Activated CD4-positive, alpha-beta T cell treated with anti-CD3 and anti-CD28 coated beads for 36 hours (primary cell): ENCODE results near the gene SLC6A6. TPM values are rescaled to one million over a fixed set of nuclear protein-coding genes. Genes with fewer than 3 reads are reported as not detected.

ENCODE experiments used
- ATAC-seq: fragments of 200-7000 bp; cut with Tn5 transposase; one replicate; pipeline ENCODE4 v1.10.0; 2021; ENCODE audit warnings: mild to moderate bottlenecking, moderate library complexity
- CTCF ChIA-PET: fragments of 350-600 bp; sonication (Branson Sonifier 250); formaldehyde crosslinking; loops from one replicate; lab custom pipeline; 2021; ENCODE audit warnings: antibody characterized with exemption; lab: Charles Lee
- POLR2A ChIA-PET: fragments of 350-600 bp; sonication (Branson Sonifier 250); formaldehyde crosslinking; loops from one replicate; lab custom pipeline; 2021; ENCODE audit warnings: antibody characterized with exemption, inconsistent platforms; lab: Charles Lee
- DNase-seq: peaks from one replicate; pipeline ENCODE4 v3.0.0-alpha.2; 2020
- H3K27ac Mint-ChIP-seq: one replicate; pipeline ENCODE4 v1.8.0; 2021; ENCODE audit warnings: mixed read lengths
- H3K27me3 Mint-ChIP-seq: one replicate; pipeline ENCODE4 v1.8.0; 2021; ENCODE audit warnings: mixed read lengths
- H3K36me3 Mint-ChIP-seq: one replicate; pipeline ENCODE4 v1.8.0; 2021; ENCODE audit warnings: low read depth, mixed read lengths
- H3K4me1 Mint-ChIP-seq: one replicate; pipeline ENCODE4 v1.8.0; 2021; ENCODE audit warnings: mixed read lengths
- H3K4me3 Mint-ChIP-seq: one replicate; pipeline ENCODE4 v1.8.0; 2021; ENCODE audit warnings: mild to moderate bottlenecking, moderate library complexity, mixed read lengths
- H3K9me3 Mint-ChIP-seq: one replicate; pipeline ENCODE4 v1.8.0; 2021; ENCODE audit warnings: low read depth, mixed read lengths
- intact Hi-C, 2 experiments: fragments of 100-400 bp; cut with DNase I in 1 of 2; cut with micrococcal nuclease in 1 of 2; formaldehyde crosslinking; loops; one replicate each; pipeline versions ENCODE4 v1.14.2 to v1.15.1; 2022 to 2024; cut with DNase I, micrococcal nuclease
- total RNA-seq, 2 experiments: library from RNA; stranded (reverse); gene quantifications; one replicate each; pipeline ENCODE4 v1.2.3, GENCODE V29; 2021

Gene SLC6A6
- total RNA-seq, 2 experiments from 2014 or later: 51.7 to 54.2 TPM

DNA sequence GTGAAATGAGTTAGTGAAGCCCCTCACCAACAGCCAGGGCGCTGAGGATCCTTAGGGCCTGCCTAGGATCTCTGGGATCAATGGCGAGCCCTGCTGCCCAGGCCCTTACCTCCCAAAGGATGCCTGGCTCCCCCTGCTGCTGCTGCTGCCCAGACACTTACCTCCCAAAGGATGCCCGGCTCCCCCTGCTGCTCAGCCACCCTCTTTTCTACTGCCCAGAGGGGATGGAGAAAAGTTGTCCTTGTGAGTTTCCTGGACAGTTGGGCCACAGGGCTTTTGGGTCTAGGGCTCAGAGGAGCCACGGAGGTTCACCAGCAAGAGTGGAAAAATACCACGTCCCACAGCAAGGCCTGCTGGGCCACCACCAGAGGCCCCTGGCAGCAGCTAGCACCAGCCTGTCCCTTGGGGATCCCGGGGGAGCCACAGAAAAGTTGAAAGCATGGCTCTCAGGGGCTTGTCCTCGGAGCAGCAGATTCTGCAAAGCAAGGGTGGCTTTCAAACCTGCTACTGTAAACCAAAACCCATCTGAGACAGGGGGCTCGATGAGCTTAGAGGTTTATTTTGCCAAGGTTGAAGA, 59.4 kb downstream of the SLC6A6 start:
- ATAC-seq (peak; percentile 23), DNase-seq (peak; percentile 64)
- Mint-ChIP-seq H3K4me1 (peaks cover 38% of the 10 kb centered on the region), H3K27ac (peak overlapping the region; percentile 83), H3K4me3 (no peak overlapping the region), H3K36me3 (peaks cover 45% of the 10 kb centered on the region), H3K9me3 (no peaks in the 10 kb centered on the region), H3K27me3 (no peaks in the 10 kb centered on the region)
- CTCF ChIA-PET: interaction anchor here (0.7 kb wide), 1 partner anchor 544 kb away, joined by 3 read pairs; no protein-coding TSS in a partner anchor
- intact Hi-C loops: loop anchor here (1.0 to 2.0 kb wide), 3 partner anchors 30 to 201 kb away; partner anchors contain the start of gene SLC6A6 (in 1 of the 2)
- POLR2A ChIA-PET: no interaction called here

DNA sequence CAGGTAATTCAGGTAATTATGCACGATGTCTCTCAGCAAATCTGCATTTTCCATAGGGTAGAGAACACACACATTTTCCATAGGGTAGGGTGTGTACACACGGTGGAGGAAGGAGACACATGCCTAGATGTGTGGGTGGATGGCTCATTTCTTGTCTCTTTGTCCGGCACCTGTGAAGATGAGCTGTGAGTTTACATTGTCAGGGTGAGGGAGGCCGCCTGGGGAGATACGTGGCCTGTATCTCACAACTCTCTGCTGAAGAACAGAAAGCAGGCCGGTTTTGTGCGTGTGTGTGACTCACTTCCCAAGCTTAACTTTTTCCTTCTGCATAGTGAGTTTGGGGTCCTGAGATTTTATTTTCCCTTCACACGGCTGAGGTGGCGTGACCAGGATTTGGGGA, 60.3 kb downstream of the SLC6A6 start:
- CTCF ChIA-PET: interaction anchor here (0.6 to 2.0 kb wide), 5 partner anchors 26 to 228 kb away, joined by 3 to 4 read pairs (median 3); partner anchors contain the start of gene SLC6A6
- DNase-seq: peak; percentile 69
- H3K36me3 Mint-ChIP-seq: peaks cover 52% of the 10 kb centered on the region
- intact Hi-C loops: loop anchor here in 1 of 2 experiments (1.0 kb wide), 1 partner anchor 30 kb away; no protein-coding TSS in a partner anchor
- no peaks in the 10 kb centered on the region for H3K9me3 Mint-ChIP-seq
- POLR2A ChIA-PET: interaction anchor here (0.6 kb wide), 2 partner anchors 31 to 362 kb away, joined by 4 to 5 read pairs; no protein-coding TSS in a partner anchor
- peak; percentile 77 for ATAC-seq
- peak overlapping the region; percentile 83 for H3K27ac Mint-ChIP-seq
- peaks cover 37% of the 10 kb centered on the region for H3K4me1 Mint-ChIP-seq
- no peak overlapping the region for H3K4me3 Mint-ChIP-seq
- no peaks in the 10 kb centered on the region for H3K27me3 Mint-ChIP-seq

DNA sequence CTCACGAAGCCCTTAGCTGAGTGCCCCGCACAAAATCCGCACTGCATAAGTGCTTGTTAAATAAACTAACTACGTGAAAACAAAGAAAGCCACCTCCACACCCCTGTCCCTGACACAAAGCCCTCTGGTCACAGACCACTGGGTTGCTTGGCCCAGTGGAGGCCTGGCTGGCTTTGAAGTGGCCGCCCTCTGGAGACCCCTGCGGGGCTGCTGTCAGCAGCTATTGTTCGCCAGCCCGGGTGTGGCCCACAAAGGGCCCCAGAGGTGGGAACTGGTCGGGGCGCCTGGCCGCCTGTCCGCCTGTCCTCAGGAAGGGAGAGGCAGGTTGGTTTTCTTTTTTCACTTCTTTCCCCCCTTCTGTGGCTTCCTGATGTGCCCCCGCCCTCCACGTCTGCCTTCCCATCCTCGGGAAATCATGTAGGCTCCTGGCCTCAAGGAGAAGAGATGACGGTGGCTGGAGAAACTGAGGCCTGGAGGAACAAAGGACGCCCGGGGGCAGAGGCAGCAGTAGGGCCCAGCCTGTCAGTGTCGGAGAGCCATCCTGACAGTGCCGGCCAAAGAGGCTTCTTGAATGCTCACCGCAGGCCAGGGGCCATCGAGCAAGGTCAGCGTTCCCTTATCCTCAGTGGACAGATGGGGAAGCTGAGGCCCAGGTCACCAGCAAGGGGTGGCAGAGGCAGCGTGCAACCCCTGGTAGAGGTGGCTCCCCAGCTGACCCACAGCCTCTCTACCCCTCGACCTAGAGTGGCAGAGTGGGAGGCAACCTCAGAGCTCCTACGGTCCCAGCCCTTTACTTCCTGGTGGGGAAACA, 61.1 kb downstream of the SLC6A6 start:
- ChIA-PET CTCF (interaction anchor here (0.6 to 2.0 kb wide), 5 partner anchors 27 to 847 kb away, joined by 3 to 4 read pairs (median 3); partner anchors contain the start of gene SLC6A6), POLR2A (interaction anchor here (0.6 kb wide), 2 partner anchors 32 to 361 kb away, joined by 4 to 5 read pairs; no protein-coding TSS in a partner anchor)
- Mint-ChIP-seq H3K27ac (peak overlapping the region; percentile 37), H3K27me3 (no peaks in the 10 kb centered on the region), H3K36me3 (peaks cover 53% of the 10 kb centered on the region), H3K4me1 (peaks cover 29% of the 10 kb centered on the region), H3K9me3 (no peaks in the 10 kb centered on the region), H3K4me3 (no peak overlapping the region)
- no peak for ATAC-seq
- intact Hi-C loops: no loop called here
- DNase-seq: no peak

DNA sequence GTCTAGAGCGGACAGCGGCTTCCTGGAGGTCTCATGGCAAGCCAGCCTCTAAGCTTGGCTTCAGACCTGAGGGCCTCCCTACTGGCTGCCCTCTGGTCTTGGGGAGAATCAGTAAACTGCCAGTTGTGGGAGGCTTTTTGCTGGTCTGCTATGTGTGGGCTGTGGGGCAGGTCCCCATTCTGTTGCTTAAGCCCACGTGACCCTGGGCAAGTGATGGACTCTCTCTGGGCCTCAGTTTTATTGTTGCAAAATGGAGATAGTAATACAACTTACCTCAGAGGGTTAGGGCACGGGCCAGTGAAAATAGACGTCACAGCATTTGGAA, 61.7 kb downstream of the SLC6A6 start:
- ChIA-PET POLR2A (no interaction called here), CTCF (interaction anchor here (2.0 kb wide), 1 partner anchor 32 kb away, joined by 4 read pairs; no protein-coding TSS in a partner anchor)
- ATAC-seq: no peak

DNA sequence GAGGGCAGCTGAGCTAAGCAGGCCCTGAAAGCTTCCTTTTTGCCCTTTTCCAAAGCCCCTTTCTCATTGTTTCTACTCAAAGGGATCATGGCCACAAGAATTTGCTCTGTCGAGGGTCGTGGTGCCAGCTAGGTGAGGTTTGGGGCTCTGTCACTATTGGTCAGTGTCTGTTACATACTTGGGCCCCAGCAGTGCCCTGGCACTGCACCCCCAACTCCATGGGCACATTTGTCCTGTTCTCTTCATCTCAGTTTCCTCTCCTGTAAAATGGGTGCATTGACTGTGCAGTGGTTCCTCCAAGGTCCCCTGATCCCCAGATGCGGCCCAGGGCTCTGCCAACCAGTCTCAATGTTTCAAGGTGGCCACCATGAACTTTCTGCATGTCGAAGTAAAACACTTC, 62.1 kb downstream of the SLC6A6 start:
- Mint-ChIP-seq H3K27ac (no peak overlapping the region), H3K9me3 (no peaks in the 10 kb centered on the region), H3K4me3 (no peak overlapping the region), H3K36me3 (peaks cover 46% of the 10 kb centered on the region), H3K27me3 (no peaks in the 10 kb centered on the region), H3K4me1 (peaks cover 21% of the 10 kb centered on the region)
- POLR2A ChIA-PET: no interaction called here
- no peak for ATAC-seq
- CTCF ChIA-PET: interaction anchor here (2.0 kb wide), 1 partner anchor 32 kb away, joined by 4 read pairs; no protein-coding TSS in a partner anchor
- DNase-seq: no peak
- intact Hi-C loops: no loop called here

More for the DNA sequence above, 61.7 kb downstream of the SLC6A6 start:
- H3K9me3 Mint-ChIP-seq: no peaks in the 10 kb centered on the region
- no peak for DNase-seq
- intact Hi-C loops: no loop called here
- no peak overlapping the region for H3K4me3 Mint-ChIP-seq
- H3K4me1 Mint-ChIP-seq: peaks cover 23% of the 10 kb centered on the region
- H3K36me3 Mint-ChIP-seq: peaks cover 50% of the 10 kb centered on the region
- no peaks in the 10 kb centered on the region for H3K27me3 Mint-ChIP-seq
- H3K27ac Mint-ChIP-seq: no peak overlapping the region

DNA sequence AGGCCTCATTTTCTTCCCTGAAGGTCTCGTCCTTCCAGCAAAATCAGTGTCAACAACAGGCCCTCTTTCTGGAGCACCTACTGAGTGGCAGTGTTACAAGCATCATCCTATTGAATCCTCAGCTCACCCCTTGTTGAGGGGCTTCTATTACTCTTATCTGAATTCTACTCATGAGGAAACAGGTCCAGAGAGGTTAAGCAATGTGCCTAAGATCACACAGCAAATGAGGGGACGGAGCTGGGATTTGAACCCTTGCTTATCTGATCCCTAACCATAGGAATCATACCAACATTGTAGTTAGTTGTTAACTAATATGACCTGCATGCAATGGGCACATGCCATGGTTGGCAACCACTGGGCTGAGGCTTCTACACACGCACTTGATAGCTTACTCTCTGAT, 63.0 kb downstream of the SLC6A6 start:
- Mint-ChIP-seq H3K9me3 (no peaks in the 10 kb centered on the region), H3K4me1 (peaks cover 17% of the 10 kb centered on the region), H3K27ac (no peak overlapping the region), H3K27me3 (no peaks in the 10 kb centered on the region), H3K36me3 (peaks cover 40% of the 10 kb centered on the region), H3K4me3 (no peak overlapping the region)
- ChIA-PET CTCF (no interaction called here), POLR2A (no interaction called here)
- intact Hi-C loops: no loop called here
- DNase-seq (no peak), ATAC-seq (no peak)

DNA sequence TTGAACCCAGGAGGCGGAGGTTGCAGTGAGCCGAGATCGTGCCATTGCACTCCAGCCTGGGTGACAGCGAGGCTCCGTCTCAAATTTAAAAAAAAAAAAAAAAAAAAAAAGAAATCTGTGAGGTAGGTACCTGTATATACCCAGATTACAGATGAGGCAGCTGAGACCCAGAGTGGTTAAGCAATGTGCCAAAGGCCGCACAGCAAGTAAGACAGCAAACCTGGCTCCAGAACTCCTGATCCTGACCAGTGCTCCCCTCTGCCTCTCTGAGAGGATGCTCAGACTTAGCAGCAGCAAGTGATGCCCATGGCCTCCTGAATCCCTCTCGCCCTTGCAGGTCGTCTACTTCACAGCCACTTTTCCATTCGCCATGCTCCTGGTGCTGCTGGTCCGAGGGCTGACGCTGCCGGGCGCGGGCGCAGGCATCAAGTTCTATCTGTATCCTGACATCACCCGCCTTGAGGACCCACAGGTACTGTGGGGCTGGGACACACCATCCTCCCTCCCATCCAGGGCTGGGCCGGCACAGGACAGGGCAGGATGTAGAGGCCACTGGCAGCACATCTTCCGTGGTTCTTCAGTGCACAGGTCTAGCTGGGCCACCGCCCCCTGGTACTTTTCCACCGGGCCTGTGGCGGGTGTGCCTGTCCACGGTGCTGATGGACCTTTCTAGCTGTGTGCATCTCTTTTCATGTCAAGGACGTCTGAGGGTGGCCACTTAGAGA, 63.9 kb downstream of the SLC6A6 start:
- ATAC-seq (no peak), DNase-seq (no peak)
- no peaks in the 10 kb centered on the region for H3K9me3 Mint-ChIP-seq
- H3K36me3 Mint-ChIP-seq: peaks cover 32% of the 10 kb centered on the region
- H3K4me3 Mint-ChIP-seq: no peak overlapping the region
- intact Hi-C loops: no loop called here
- CTCF ChIA-PET: interaction anchor here (0.6 to 2.5 kb wide), 5 partner anchors 8 to 263 kb away, joined by 3 to 19 read pairs (median 6); no protein-coding TSS in a partner anchor
- POLR2A ChIA-PET: no interaction called here
- H3K27me3 Mint-ChIP-seq: no peaks in the 10 kb centered on the region
- H3K4me1 Mint-ChIP-seq: peaks cover 11% of the 10 kb centered on the region
- no peak overlapping the region for H3K27ac Mint-ChIP-seq

DNA sequence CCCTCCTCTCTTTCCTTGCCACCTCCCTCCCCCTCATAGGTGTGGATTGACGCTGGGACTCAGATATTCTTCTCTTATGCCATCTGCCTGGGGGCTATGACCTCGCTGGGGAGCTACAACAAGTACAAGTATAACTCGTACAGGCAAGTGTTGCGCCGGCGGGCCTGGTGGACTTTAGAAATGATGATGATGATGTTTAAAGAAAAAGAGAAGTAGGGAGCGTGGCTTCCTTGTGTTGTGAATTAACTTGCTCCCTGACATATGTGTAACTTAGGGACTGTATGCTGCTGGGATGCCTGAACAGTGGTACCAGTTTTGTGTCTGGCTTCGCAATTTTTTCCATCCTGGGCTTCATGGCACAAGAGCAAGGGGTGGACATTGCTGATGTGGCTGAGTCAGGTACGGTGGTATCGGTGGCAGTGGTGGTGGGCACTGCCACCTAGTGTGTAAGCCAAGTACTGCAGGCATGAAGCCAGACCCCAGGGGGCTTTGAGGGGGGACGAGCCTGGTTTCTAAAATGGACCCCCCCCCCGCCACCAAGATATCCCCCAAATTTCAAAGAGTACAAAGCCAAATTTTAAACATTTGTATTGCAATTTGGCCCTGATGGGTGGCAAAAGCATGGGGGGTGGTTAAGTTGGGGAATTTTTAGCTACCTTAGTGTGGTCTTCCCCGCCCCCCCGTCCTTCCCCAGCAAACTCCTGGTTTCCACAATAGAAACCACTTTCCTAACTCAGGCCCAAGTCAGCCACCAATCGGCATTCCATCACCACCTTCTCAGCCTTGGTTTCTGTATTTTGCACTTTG, 65.6 kb downstream of the SLC6A6 start:
- H3K4me3 Mint-ChIP-seq: no peak overlapping the region
- H3K9me3 Mint-ChIP-seq: no peaks in the 10 kb centered on the region
- no peaks in the 10 kb centered on the region for H3K27me3 Mint-ChIP-seq
- H3K27ac Mint-ChIP-seq: no peak overlapping the region
- DNase-seq (peak; percentile 58), ATAC-seq (peak; percentile 28)
- H3K4me1 Mint-ChIP-seq: peaks cover 6% of the 10 kb centered on the region
- POLR2A ChIA-PET: no interaction called here
- CTCF ChIA-PET: interaction anchor here (0.6 to 2.5 kb wide), 18 partner anchors 8 to 290 kb away, joined by 3 to 19 read pairs (median 4); partner anchors contain the start of genes SLC6A6 and XPC
- H3K36me3 Mint-ChIP-seq: peaks cover 21% of the 10 kb centered on the region
- intact Hi-C loops: loop anchor here (1.0 to 2.0 kb wide), 4 partner anchors 66 to 571 kb away; partner anchors contain the start of gene SLC6A6 (in 1 of the 2)

DNA sequence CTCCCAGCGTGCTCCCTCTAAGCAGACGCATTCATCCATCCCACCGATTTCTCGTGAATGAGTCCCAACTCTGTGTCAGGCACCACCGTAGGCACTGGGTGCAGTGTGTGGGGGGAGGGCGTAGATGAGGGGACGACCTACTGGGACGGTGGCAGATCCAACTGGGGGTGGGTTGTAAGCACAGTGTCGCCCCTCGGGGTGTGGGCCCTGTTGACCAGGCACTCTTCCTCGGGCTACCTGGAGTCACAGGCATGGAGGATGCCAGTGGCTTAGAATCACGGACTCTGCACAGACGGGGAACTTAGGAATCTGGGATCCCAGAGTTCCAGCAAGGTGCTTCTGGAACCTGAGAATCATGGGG, 66.2 kb downstream of the SLC6A6 start:
- Mint-ChIP-seq H3K36me3 (peaks cover 20% of the 10 kb centered on the region), H3K27ac (no peak overlapping the region), H3K4me3 (no peak overlapping the region), H3K27me3 (no peaks in the 10 kb centered on the region), H3K4me1 (peaks cover 5% of the 10 kb centered on the region), H3K9me3 (no peaks in the 10 kb centered on the region)
- ChIA-PET CTCF (interaction anchor here (0.7 to 2.5 kb wide), 7 partner anchors 90 to 268 kb away, joined by 3 to 19 read pairs (median 5); no protein-coding TSS in a partner anchor), POLR2A (no interaction called here)
- ATAC-seq (no peak), DNase-seq (no peak)
- intact Hi-C loops: loop anchor here (1.0 to 2.0 kb wide), 4 partner anchors 66 to 572 kb away; partner anchors contain the start of gene SLC6A6 (in 1 of the 2)

DNA sequence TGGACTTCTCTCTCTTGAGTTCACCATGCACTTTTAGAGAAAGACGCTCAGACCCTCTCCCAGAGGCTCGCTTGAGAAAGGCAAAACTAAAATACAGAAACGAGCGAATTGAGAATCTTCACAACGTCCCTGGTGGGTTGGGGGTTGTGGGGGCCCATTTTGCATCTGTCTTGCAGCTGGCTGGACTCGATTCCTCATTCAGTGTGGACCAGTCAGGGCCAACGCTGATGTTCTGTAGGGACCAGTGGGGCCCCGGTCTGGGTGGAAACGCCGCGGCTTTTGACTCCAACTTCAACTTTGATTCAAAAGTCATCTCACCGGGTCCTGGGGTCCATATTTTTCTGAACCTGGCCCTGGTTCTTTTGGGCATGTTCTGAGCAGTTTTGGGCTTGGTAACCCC, 68.1 kb downstream of the SLC6A6 start:
- Mint-ChIP-seq H3K36me3 (peaks cover 12% of the 10 kb centered on the region), H3K4me3 (no peak overlapping the region), H3K9me3 (no peaks in the 10 kb centered on the region), H3K27ac (no peak overlapping the region), H3K27me3 (no peaks in the 10 kb centered on the region), H3K4me1 (peaks cover 5% of the 10 kb centered on the region)
- ChIA-PET CTCF (no interaction called here), POLR2A (no interaction called here)
- DNase-seq: no peak
- intact Hi-C loops: no loop called here
- ATAC-seq: no peak
